ENCODE measurements around the gene SPON2.

SPON2 gene

DNA sequence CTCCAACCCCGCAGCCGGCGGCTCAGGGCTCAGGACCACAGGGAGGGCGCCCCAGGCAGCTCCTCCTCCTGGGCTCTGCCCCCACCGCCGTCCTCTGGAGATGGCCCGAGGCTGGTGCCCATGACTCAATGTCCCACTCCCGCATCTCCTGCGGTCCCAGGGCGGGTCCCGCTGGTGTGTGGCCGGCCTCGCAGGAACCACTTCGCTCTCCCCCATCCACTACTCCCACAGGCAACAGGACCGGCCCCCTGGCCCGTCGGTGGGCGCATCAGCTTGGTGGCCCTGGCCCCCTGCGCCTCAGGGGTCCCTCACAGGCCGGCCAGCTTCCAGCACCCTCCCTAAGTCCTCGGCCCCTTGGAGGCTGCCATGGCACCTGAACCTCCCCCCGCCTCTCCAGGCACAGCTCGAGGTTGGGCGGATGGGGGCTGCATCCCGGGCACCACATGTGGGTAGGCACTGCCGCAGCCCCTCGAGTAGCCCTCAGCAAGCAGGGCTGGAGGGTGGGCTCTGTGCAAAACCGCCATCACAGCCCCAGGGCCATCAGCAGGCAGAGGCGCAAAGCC, 22.8 kb upstream of the SPON2 start:
- in situ Hi-C loops (cut with MboI; ENCODE audit: low sequenced_read_pairs) = no loop called here

DNA sequence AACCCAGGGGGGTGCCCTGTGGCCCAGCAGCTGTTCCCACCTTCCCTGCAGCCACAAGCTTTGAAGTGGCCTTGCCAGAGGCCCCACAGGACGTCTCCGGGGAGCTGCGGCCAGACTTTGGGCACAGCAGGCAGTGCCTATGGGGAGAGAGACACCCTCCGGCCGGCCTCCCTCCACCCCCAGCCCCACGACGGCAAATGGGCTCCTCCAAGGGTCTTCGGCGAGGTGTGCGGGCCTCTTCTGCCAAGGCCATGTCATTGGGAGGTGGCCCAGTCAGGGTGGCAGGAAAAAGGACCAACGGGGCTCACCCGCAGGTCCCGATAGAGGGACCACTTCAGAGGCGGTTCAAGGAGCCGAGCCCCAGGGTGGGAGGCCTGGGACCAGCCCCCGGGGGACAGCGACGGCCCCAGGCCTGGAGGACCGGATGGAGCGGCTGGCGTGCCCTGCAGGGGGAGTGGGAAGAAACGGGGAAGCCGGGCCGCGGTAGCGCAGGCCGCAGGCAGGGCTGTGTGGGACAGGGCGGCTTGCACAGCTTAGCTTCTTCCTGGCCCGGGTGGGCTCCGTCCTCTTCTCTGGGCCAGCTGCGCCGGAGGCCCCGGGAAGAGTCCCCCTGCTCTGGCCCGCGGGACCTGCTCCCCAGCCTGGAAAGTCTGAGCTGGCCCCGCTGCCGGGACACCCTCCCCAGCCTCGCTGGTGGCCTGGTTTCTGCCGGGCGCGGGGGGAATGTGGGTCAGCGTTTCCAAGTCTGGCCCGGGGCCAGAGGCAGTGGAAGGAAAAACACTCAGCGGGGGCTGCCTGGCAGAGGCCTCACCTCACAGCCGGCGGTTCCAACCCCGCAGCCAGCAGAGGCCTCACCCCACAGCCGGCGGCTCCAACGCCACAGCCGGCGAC, 21.9 kb upstream of the SPON2 start:
- in situ Hi-C loops (cut with MboI; ENCODE audit: low sequenced_read_pairs) = no loop called here

DNA sequence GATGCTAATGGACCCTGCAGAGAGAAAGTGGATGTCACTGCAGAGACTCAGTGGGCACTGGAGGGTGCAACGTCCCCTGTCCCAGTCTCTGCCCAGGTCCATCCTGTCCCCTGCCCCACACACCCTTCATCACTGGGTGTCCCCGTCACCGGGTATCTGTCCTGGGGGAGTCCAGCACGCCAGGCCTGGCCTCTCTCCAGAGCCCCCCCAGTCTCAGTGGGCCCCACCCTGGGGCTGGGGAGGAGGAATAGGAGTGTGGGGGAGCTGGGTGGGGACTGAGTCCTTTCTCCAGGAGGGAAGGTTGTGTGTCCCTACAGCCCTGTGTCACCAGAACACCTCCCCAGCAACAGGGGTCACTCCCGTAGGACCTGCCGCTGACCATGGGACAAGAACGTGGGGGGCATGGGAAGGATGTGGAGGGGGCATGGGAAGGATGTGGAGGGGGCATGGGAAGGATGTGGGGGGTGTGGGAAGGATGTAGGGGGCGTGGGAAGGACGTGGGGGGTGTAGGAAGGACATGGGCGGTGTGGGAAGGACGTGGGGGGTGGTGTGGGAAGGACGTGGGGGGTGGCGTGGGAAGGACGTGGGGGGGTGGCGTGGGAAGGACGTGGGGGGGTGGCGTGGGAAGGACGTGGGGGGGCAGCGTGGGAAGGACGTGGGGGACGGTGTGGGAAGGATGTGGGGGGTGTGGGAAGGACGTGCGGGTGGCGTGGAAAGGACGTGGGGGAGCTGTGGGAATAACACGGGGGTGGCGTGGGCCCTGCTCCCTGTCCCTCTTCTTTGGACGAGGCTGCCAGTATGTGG, 21.0 kb upstream of the SPON2 start:
- in situ Hi-C loops (cut with MboI; ENCODE audit: low sequenced_read_pairs) = no loop called here

DNA sequence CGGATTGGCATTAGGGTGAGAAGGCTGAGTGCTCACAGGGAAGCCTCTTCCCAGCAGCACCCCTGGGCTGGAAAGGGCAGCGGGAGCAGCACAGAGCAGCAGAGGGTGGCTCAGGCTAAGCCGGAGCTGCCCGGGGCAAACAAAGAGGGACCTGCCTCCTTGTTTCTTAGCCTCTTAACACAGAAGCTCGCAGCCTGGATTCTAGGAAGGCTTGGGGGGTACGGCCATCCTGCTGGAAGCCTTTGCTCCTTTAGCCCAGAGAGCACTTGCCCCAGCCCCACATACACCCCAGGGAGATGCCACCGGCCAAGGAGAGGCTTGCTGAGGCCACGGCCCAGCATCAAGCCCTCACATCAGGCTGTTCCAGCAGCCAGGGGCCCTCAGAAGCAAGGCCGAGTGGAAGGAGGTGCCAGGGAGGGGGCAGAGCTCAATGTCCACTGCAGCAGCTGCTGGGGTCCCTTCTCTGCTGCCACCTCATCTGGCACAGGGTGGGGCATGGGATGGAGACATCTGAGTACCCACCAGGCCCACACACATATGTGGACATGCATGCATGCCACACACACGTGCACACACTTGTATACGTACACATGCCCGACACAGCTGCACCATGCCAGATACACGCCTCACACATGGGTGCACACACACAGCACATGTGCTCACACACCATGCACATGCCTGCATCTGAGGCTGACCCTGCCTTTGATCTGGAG, 20.3 kb upstream of the SPON2 start:
- in situ Hi-C loops (cut with MboI; ENCODE audit: low sequenced_read_pairs) = no loop called here

DNA sequence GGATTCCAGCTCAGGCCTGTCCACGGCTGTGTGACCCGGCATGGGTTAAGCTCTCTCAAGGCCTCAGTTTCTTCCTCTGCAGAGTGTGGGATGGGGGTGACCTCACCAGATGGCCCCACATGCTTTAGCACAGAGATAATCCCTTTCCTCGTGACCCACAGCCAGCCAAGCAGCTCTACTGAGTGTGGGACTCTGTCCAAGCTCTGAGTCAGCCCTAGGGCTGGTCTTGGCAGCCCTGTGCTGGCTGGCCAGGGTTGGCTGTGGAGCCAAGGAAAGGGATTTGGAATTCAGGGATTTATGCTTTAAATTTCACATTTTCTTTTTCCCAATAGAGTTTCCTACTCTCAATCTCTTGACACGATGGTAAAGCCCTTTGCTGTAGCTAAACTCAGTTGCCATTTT, 19.7 kb upstream of the SPON2 start:
- in situ Hi-C loops (cut with MboI; ENCODE audit: low sequenced_read_pairs) = no loop called here

DNA sequence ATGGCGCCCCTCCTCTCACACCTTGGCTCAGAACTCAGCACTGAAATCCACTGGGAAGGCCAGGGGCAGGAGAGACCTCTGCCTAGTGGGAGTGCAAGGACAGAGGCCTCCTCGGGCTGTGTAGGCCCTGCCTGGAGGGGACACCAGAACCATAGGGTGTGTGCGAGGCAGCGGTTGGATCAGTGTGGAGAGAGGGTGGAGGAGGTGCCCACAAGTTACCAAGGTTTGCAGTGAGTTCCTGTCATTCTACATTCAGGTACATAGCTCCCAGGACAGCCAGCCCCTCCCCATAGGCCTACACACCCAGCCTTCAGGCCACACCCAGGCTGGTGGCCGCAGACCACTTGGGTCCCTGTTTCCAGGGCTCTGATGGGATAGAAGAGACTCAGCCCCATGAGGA, 19.2 kb upstream of the SPON2 start:
- in situ Hi-C loops (cut with MboI; ENCODE audit: low sequenced_read_pairs) = no loop called here

DNA sequence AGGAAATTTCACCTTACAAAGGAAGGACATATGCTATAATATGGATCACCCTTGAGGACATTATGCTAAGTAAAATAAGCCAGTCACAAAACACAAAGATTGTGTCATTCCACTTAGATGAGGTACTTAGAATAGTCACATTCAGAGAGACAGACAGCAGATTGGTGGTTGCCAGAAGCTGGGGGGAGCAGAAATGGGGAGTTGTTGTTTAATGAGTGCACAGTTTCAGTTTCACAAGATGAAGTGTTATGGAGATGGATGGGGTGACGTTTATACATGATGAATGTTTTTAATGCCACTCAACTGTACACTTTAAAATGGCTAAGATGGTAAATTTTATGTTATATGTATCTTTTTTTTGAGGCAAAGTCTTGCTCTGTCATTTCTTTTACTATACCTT, 14.8 kb upstream of the SPON2 start:
- in situ Hi-C loops (cut with MboI; ENCODE audit: low sequenced_read_pairs) = no loop called here

DNA sequence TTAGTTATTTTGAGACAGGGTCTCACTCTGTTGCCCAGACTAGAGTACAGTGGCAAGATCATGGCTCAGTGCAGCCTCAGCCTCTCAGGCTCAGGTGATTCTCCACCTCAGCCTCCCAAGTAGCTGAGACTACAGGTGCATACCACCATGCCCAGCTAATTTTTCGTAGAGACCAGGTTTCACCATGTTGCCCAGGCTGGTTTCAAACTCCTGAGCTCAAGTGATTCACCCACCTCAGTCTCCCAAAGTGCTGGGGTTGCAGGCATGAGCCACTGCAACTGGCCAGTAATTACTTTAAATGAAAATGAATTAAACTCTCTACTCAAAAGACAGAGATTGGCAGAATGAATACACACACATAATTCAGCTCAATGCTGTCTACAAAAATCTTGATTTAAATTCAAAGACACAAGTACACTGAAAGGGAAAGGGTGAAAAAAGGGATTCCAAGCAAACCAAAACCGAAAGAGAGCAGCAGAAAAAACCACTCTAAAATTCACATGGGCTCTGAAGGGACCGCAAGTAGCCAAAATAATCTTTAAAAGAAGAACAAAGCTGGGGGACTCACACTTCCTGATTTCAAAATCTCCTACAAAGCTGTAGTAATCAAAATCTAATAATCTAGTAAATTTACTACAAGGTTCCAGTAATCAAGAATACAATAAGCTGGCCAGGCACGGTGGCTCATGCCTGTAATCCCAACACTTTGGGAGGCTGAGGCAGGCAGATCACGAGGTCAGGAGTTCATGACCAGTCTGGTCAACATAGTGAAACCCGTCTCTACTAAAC, 11.8 kb upstream of the SPON2 start:
- in situ Hi-C loops (cut with MboI; ENCODE audit: low sequenced_read_pairs) = no loop called here

DNA sequence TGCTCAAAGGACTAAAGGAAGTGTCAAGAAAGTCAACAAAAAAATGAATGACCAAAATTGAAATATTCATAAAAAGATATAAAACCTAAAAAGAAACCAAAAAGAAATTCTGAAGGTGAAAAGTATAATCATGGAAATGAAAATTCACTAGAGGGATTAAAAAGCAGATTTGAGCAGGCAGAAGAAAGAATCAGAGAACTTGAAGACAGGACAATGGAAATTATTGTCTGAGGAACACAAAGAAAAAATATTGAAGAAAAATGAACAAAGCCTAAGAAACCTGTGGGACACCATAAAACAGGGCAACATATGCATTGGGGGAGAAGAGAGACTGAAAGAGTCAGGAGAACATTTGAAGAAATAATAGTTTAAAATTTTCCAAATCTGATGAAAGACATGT, 9.9 kb upstream of the SPON2 start:
- in situ Hi-C loops (cut with MboI; ENCODE audit: low sequenced_read_pairs) = no loop called here

DNA sequence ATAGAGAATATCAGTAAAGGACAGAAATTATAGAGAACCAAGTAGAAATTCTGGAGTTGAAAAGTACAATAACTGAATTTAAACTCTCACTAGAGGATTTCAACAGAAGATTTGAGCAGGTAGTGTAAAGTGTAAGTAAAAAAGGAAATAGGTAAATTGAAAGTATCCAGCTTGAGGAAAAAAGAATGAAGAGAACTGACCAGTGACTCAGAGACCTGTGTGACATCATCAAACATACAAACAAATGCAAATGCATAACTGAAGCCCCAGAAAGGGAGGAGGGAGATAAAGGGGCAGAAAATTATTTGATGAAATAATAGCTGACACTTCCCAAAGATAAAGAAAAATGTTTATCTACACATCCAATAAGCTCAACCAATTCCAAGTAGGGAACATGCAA, 8.3 kb upstream of the SPON2 start:
- in situ Hi-C loops (cut with MboI; ENCODE audit: low sequenced_read_pairs) = no loop called here

DNA sequence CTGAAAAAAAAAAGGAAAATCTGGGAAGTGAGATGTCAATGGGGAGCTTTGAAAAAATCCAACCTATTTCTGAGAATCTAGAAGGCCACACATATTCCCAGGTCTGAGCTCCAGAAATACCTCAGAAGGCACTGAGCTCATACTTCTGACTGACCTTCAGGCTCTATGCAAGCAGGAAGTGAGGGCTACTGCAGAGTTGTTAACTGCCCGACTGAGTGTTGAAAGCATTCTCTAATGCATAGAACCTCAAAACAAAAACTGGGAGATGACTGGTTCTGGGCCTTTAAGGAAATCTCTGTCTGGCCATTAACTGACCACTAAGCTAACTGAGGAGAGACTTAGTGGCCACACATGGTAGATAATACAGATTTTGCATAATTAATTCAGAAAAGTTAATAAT, 7.6 kb upstream of the SPON2 start:
- in situ Hi-C loops (cut with MboI; ENCODE audit: low sequenced_read_pairs) = no loop called here

DNA sequence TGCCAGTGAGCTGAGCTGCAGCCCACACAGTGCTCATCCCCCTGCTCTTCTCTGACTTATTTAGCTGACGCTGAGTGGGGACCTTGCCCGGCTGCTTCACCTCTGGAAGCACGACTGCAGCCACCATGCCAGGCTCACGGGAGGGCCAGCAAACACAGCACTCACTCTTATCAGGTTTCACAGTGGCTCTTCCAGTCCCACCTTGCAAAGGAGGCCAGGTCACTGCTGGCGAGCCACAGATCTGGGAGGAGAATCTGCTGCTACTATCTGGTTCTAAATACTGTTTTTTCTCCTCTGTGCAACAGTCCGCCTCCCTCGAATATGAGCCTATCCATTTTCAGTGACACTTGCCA, 6.7 kb upstream of the SPON2 start:
- in situ Hi-C loops (cut with MboI; ENCODE audit: low sequenced_read_pairs) = no loop called here

DNA sequence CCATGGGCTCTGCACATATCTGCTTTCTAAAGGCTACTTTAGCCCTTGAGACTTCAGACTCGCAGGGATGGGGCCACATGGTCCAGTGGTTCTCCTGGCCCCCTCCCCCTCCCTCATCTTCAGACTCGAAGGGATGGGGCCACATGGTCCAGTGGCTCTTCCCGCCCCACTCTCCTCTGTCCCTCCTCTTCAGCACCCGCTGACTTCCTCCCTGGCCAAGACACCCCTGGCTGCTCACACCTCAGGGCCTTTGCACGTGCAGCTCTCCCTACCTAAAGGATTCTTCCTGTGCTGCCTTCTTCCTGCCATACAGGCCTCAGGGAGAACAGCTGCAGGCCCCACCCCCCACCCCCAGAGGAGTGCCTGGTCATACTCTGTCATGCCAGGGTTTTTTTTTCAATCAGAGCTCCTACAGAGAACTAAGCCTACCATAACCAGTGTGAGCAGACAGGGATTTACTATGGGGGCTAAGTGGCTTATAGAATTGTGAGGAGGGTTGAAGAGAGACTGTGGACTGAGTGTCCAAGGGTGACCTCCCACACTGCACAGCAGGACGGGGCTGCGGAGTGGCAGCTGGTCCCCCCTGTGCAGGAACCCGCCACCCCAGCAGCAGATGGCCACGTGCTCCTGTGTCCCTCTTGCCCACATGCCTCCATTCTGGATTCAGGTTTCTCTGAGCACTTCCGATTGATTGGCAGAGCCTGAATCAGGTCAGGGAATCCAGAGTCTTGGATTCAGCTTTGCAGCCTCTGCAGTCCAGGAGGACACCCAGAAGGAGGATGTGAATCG, 6.1 kb upstream of the SPON2 start:
- in situ Hi-C loops (cut with MboI; ENCODE audit: low sequenced_read_pairs) = no loop called here

DNA sequence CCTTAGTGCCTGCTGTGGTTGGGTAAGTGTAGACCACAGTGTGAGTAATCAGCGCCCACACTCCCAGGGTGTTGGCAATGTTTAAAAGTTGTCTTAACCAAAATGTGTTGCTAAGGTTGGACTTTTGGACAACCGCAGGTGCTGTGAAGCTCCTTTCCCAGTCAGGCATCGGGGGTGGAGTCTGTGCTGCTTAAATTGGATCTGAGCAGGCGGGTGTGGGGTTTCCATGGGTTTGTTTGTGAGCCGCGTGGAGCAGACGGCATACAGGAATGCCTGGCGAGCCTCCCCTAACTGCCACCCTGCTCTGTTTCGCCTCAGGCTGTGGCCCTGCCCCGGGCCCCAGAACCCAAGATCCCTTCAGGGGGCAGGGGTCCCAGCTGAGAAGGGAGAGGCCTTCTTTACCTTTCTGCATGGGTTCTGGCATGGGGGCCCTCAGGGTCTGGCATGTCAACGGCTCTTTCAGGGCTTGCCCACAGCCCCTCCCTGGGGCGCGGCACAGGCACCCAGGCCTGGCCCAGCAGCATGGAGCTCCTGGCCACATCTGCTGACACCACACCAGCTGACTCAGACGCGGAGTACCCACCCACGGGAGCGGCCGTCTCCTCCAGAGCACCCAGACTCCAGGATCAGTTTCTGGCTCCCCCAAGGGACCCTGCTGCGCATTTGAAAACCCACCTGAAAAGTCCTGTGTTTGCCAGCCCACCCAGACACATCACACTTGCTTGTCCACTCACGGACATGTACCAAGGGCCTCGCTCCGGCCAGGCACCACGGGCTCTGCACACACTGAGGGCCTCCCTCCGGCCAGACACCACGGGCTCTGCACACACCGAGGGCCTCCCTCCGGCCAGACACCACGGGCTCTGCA, 5.1 kb upstream of the SPON2 start:
- in situ Hi-C loops (cut with MboI; ENCODE audit: low sequenced_read_pairs) = no loop called here

DNA sequence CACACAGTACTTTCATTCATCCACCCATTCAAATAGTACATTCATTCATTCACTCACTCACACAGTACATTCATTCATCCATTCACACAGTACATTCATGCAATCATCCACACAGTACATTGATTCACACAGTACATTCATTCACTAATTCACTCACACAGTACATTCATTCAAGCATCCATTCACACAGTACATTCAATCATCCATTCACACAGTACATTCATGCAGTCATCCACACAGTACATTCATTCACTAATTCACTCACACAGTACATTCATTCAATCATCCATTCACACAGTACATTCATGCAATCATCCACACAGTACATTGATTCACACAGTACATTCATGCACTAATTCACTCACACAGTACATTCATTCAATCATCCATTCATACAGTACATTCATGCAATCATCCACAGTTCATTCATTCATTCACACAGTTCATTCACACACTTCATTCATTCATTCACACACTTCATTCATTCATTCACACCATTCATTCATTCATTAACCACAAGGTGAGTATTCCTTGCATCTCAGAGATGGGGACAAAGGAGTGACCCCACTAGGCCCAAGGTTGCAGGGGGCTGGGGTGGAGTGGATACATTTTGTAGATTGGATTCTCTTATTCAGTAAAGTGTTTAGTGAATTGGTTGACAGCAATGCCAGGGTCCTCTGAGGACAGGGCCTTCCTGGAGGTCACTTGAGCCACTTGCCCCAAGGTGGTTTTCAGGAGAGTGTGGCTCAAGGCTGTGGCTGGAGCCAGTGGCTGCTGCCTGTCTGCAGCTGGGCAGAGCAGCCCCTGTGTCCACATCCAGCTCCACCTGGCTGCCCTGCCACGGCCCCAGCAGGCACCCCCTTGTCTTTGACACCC, 4.3 kb upstream of the SPON2 start:
- in situ Hi-C loops (cut with MboI; ENCODE audit: low sequenced_read_pairs) = no loop called here

DNA sequence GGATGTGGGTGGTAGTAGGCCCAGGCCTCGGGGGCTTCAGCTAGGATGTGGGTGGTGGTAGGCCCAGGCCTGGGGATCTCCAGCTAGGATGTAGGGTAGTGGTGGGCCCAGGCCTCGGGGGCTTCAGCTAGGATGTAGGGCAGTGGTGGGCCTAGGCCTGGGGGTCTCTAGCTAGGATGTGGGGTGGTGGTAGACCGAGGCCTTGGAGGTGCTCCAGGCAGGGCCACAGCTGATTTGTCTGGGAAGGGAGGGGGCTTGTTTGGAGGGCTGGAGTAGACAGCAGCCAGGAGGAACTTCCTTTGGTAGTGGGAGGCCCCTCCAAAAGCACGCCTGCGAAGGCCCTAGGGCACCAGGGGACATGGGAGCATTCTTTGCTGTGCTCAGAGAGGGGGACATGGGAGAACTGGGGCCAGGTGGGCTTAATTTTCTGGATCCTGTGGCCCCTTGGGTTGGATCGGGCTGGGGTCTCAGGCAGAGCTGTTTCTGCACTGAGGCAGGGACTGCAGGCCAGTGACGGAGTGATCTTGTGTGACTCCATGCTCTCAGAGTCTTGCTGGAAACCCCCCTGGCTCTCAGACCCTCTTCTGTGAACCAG, 3.3 kb upstream of the SPON2 start:
- in situ Hi-C loops (cut with MboI; ENCODE audit: low sequenced_read_pairs) = no loop called here

DNA sequence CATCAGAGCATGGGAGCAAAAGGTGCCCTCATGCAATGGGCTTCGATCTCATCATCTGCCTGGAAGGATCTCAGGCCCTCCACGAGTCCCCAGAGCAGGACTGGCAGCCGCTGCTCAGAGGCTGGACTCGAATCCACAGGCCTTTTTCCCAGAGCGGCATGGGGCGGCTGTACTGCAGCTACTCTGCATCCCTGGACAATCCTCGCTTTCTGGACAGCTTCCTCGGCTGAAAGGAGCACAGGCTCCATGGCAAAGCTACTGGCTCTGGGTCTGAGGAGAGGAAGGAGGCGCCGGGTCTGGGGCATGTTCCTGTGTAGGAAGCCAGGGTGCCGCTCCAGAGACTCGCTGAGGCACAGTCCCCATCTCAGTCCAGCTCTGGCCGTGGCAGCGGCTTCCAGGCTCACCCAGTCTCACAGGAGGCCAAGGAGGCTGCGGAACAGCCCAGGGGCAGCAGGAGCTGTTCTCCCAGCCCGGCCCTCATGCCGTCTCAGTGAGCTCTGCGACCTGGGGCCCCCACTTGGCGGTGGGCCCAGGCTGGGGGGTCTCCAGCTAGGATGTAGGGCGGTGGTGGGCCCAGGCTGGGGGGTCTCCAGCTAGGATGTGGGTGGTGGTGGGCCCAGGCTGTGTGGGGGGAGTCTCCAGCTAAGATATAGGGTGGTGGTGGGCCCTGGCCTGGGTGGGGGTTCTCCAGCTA, 2.7 kb upstream of the SPON2 start:
- in situ Hi-C loops (cut with MboI; ENCODE audit: low sequenced_read_pairs) = no loop called here
